ENCODE data around the gene LRP1B.

LRP1B gene

GRCh38 chr2:141992695-141993094 is 138.1 kb downstream of the LRP1B start:
- DNase-seq (ENCODE audit: low read depth): no peak

GRCh38 chr2:141968433-141968832 is 162.4 kb downstream of the LRP1B start:
- H3K4me3 ChIP-seq (ENCODE audit: low read depth, low read length): no peak overlapping the region
- DNase-seq (ENCODE audit: low read depth): peak; percentile 11

More at GRCh38 chr2:141992695-141993094, 138.1 kb downstream of the LRP1B start:
- no peak overlapping the region for H3K4me3 ChIP-seq (ENCODE audit: low read depth, low read length)

- no peak overlapping the region for H3K4me3 ChIP-seq (ENCODE audit: low read depth, low read length)
- DNase-seq (ENCODE audit: low read depth): no peak
Observed at GRCh38 chr2:141967980-141968379, 162.8 kb downstream of the LRP1B start.

- no peak for DNase-seq (ENCODE audit: low read depth)
- no peak overlapping the region for H3K4me3 ChIP-seq (ENCODE audit: low read depth, low read length)
Observed at GRCh38 chr2:141967503-141967902, 163.3 kb downstream of the LRP1B start.

- no peak for DNase-seq (ENCODE audit: low read depth)
Observed at GRCh38 chr2:141959941-141960340, 170.9 kb downstream of the LRP1B start.

GRCh38 chr2:141959016-141959415 is 171.8 kb downstream of the LRP1B start:
- no peak for DNase-seq (ENCODE audit: low read depth)
- H3K4me3 ChIP-seq (ENCODE audit: low read depth, low read length): no peak overlapping the region

More at GRCh38 chr2:141959941-141960340, 170.9 kb downstream of the LRP1B start:
- H3K4me3 ChIP-seq (ENCODE audit: low read depth, low read length): no peak overlapping the region

GRCh38 chr2:141957827-141958450 is 172.9 kb downstream of the LRP1B start:
- no peak overlapping the region for H3K4me3 ChIP-seq (ENCODE audit: low read depth, low read length)
- DNase-seq (ENCODE audit: low read depth): no peak

GRCh38 chr2:141957321-141957720 is 173.5 kb downstream of the LRP1B start:
- DNase-seq (ENCODE audit: low read depth): no peak

GRCh38 chr2:141947396-141948114 is 183.3 kb downstream of the LRP1B start:
- H3K4me3 ChIP-seq (ENCODE audit: low read depth, low read length): no peak overlapping the region

More at GRCh38 chr2:141957321-141957720, 173.5 kb downstream of the LRP1B start:
- H3K4me3 ChIP-seq (ENCODE audit: low read depth, low read length): no peak overlapping the region

GRCh38 chr2:141946016-141946415 is 184.8 kb downstream of the LRP1B start:
- no peak for DNase-seq (ENCODE audit: low read depth)
- no peak overlapping the region for H3K4me3 ChIP-seq (ENCODE audit: low read depth, low read length)

More at GRCh38 chr2:141947396-141948114, 183.3 kb downstream of the LRP1B start:
- no peak for DNase-seq (ENCODE audit: low read depth)

GRCh38 chr2:141943918-141944317 is 186.9 kb downstream of the LRP1B start:
- H3K4me3 ChIP-seq (ENCODE audit: low read depth, low read length): no peak overlapping the region
- no peak for DNase-seq (ENCODE audit: low read depth)

GRCh38 chr2:141942006-141942789 is 188.6 kb downstream of the LRP1B start:
- DNase-seq (ENCODE audit: low read depth): no peak
- no peak overlapping the region for H3K4me3 ChIP-seq (ENCODE audit: low read depth, low read length)

GRCh38 chr2:141941210-141941714 is 189.6 kb downstream of the LRP1B start:
- no peak overlapping the region for H3K4me3 ChIP-seq (ENCODE audit: low read depth, low read length)
- no peak for DNase-seq (ENCODE audit: low read depth)

- DNase-seq (ENCODE audit: low read depth): no peak
- H3K4me3 ChIP-seq (ENCODE audit: low read depth, low read length): no peak overlapping the region
Observed at GRCh38 chr2:141940709-141941108, 190.1 kb downstream of the LRP1B start.

GRCh38 chr2:141933226-141933625 is 197.6 kb downstream of the LRP1B start:
- no peak for DNase-seq (ENCODE audit: low read depth)
- no peak overlapping the region for H3K4me3 ChIP-seq (ENCODE audit: low read depth, low read length)

GRCh38 chr2:141932261-141932660 is 198.6 kb downstream of the LRP1B start:
- no peak for DNase-seq (ENCODE audit: low read depth)
- no peak overlapping the region for H3K4me3 ChIP-seq (ENCODE audit: low read depth, low read length)

- no peak for DNase-seq (ENCODE audit: low read depth)
- H3K4me3 ChIP-seq (ENCODE audit: low read depth, low read length): no peak overlapping the region
Observed at GRCh38 chr2:141931797-141932196, 199.0 kb downstream of the LRP1B start.

GRCh38 chr2:141930803-141931202 is 200.0 kb downstream of the LRP1B start:
- no peak overlapping the region for H3K4me3 ChIP-seq (ENCODE audit: low read depth, low read length)
- no peak for DNase-seq (ENCODE audit: low read depth)

- no peak for DNase-seq (ENCODE audit: low read depth)
- H3K4me3 ChIP-seq (ENCODE audit: low read depth, low read length): no peak overlapping the region
Observed at GRCh38 chr2:141929331-141930252, 201.2 kb downstream of the LRP1B start.
